GM18507 (cell line): ENCODE data around the gene MT1G.
"Not testable (repeated sequence)": the region's sequence is repeated elsewhere in the genome, so short reads cannot be mapped to it uniquely, and the experiment has no call there.

Experiments
- DNase-seq: peaks from one replicate; pipeline ENCODE4 v3.0.0; 2011; ENCODE audit warnings: low read depth; ENCODE audit not compliant: insufficient read length; ENCODE audit errors: extremely low spot score
- FAIRE-seq: peaks from 2 replicates; lab custom pipeline; 2011; peaks lifted over from hg19 to GRCh38; lab: Jason Lieb, UNC

Gene MT1G

DNA sequence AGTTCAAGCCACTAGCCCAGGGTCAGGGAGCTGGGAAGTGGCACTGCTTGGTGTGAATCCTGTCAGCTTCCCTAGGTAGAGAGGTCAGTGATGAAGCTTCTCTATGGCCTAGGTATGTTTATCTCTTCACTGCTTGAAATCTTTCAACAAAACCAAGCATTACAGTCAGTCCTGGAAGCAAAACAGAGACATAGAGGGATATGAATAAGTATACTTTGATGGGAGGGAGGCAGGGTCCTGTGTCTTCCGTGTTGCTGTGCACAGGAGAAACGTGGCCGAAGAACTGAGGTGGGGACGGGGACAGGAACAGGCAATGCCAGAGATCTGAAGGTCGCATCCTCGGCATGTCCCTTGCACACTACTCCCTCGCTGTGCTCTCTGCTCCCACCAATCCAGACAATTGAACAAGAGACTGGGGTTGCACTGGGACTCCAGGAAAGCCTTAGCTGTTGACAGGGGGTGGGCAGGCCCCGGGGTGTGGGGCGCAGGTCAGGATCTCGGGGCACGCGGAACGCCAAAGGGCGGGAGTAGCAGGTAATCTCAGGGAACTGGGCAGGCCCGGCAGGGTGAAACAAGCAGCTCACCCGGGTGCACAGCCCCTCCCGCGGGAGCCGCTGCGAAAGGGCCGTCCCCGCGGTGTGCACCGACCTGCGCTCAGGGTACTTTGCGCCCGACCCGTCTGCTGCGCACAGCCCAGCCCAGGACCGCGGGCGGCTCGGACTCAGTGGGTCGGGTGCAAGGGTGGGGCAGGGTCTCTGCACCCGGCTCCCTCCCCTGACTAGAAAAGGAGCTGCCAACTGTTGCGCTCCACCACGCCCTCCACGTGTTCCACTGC is 1.4 kb upstream of the MT1G start, which contains the start of gene MT1H:
MT1H (plus strand) TSS at position 810 of the 835 bp plus-strand sequence. CDS start 71 bp downstream, outside the sequence.
- DNase-seq (no peak), FAIRE-seq (no peak)

DNA sequence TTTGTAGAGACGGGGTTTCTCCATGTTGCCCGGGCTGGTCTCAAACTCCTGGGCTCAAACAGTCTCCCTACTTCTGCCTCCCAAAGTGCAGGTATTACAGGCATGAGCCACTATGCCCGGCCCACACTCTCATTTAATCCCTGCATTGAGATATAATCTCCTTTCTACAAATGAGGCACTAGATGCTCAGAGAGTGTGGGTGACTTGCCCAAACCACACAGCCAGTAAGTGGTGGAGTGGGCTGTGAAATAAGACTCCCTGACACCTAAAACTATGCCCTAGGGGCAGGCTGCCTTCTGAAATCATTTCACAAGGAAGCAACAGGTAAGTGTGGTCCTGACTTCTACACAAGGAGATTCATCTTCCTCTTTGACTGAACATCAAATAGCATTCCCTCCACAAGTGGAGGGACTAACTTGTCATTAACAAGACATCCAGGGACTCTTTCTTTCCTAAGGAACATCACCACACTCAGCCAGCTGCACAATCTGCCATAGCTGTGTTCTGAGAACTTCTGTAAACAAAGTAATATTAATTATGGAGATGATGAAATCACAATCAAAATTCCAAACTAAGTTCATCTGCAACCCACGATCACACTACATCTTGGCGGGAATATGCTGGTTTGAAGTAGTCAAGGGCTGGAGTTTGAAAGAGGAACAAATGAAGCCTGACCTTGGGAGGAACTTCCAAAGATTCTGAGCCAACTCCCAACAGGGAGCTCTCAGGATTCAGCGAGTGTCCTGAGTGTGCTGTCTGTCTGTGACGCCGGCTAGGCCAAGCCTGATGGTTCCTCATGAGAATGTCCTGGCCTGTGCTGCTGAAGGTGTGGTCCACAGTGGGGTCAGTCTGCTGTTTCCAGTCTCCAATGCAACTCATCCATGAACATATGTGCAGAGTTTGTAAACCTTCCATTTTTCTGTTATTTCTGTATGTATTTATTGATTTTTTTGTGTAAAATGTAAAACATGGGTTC is 2.3 kb downstream of the MT1G start:
- not testable (repeated sequence) for DNase-seq, FAIRE-seq

DNA sequence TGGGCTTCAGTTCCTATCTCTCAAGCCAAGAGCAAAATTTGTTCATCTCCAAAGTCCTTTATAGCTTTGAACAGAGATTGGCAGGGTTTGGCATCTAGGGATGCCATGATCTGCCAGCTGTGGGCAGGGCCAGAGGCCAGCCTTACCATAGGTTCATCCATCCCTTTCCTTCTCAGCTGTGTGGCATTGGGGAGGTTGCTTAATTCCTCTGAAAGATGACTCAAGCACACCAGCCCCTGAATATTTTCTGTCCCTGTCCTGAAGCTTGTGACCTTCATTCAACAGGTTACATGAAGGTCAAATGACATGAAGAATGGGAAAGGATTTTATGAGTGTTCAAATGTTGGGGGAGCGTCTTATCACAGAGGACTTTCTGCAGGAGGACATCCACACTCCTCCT is 3.4 kb downstream of the MT1G start:
- DNase-seq (no peak), FAIRE-seq (no peak)

- FAIRE-seq: no peak
- no peak for DNase-seq
Measured at GRCh38 chr16:56662357-56663354, 5.2 kb downstream of the MT1G start.

- DNase-seq (no peak), FAIRE-seq (no peak)
Measured at GRCh38 chr16:56658327-56658875, 9.5 kb downstream of the MT1G start.

GRCh38 chr16:56657555-56658326 is 10.1 kb downstream of the MT1G start, which contains the start of gene MT1F:
Gene MT1F, plus strand, starts transcription at chr16:56657959. Its CDS starts 100 bp downstream, at chr16:56658059.
- peak; percentile 22 for DNase-seq
- peak; percentile 60 for FAIRE-seq

GRCh38 chr16:56653218-56653617 is 14.6 kb downstream of the MT1G start:
- DNase-seq: no peak
- no peak for FAIRE-seq

DNA sequence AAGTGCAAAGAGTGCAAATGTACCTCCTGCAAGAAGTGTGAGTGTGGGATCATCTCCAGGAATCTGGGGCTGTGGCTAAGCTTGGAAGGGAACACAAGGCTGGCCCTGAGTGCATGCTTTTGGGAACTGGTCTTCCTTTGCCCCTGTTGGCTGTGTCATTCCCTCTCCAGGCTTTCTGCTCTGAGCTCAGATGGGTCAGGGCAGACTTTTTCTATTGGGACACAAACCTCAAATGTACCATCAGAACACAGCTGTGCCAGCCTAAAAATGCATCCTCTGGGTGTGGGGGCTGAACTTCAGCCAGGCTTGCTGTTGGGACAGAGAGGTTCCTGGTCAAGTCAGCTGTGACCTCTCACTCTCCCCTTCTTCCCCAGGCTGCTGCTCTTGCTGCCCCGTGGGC is 15.3 kb downstream of the MT1G start:
- no peak for DNase-seq
- FAIRE-seq: no peak

DNA sequence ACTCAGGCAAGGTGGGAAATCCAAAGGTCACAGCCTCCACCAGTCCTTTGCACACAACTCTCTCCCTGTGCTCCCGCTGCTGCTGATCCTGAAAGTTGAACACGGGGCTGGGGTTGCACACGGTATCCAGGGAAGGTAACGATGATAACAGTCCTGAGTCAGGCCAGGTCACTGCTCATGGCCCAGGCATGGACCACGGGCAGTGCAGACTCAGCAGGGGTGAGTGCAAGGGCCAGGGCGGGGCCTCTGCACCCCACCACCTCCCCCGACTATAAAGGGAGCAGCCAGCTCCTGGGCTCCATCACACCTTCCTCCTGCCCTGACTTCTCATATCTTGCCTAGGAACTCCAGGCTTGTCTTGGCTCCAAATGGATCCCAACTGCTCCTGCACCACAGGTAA is 16.3 kb downstream of the MT1G start, which contains the start of gene MT1B:
MT1B (plus strand) TSS at position 301 of the 400 bp plus-strand sequence; CDS start at position 369, 68 bp downstream.
- DNase-seq (no peak), FAIRE-seq (no peak)

DNA sequence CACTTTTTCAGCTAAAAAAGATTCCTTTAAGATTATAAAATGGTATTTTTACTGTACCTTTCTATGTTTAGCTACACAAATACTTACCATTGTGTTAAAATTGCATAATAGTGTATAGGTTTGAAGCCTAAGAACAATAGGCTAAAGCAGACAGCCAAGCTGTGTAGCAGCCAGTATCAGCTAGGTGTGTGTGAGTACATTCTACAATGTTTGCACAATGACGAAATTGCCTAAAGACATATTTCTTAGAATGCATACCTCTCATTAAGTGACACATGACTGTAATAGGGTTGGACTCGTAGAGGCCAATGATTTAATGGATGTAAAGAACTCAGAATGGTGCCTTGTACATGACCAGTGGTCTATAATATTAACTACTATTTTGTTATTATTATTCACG is 18.0 kb downstream of the MT1G start:
- FAIRE-seq (no peak), DNase-seq (no peak)

GRCh38 chr16:56649271-56649670 is 18.6 kb downstream of the MT1G start:
- FAIRE-seq: no peak
- DNase-seq: no peak

DNA sequence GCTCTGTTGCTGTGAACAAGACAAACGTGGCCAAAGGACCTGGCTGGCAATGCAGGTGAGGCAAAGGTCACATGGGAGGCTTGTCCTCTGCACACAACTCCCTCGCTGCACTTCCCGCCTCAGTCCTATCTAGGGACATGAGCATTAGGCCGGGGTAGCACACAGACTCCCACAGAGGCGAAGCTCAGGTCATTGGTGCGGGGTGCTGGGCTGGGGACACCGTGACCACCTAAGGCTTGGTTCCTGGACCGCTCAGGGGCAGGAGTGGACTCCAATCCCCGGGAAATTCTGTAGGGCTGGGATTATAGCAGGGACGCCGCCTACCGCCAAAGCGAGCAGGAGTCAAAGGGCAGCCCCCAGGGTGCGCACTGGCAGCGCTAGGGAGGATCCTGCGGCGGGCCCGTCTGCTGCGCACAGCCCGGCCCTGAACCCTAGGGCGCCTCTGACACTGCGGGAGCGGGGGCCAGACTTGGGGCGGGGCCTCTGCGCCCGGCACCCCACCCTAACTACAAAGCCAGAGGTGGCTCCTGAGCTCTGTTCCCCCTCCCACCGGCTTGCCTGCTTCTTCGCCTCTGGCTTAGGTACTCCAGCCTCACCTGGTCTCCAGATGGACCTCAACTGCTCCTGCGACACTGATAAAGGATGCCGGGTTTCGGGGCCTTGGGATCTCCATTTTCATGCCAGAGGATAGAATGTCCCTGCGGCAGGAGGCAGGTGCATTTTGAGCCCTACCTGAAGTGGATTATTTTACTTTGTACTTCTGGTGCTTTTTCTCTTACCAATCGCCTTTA is 20.0 kb downstream of the MT1G start:
- no peak for DNase-seq
- FAIRE-seq: no peak

- FAIRE-seq: no peak
Measured at GRCh38 chr16:56645838-56646237, 22.0 kb downstream of the MT1G start.

DNA sequence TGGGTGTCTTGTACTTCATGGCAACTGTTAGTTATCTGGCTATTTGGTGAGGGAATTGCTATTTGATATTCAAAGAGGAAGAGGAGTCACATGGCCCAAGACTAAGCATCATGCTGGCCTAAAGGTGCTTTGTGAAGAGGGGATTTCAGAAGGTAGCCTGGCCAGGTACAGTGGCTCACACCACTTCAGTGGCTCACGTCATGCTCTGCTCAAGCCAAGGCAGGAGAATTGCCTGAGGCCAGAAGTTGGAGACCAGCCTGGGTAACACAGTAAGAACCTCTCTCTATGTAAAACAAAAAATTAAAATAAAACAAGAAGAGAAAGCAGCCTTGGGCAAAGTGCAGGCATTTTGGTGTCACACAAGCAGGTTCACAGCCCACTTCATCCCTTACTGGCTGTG is 22.6 kb downstream of the MT1G start:
- FAIRE-seq (no peak), DNase-seq (no peak)

More at GRCh38 chr16:56645838-56646237, 22.0 kb downstream of the MT1G start:
- DNase-seq: no peak

DNA sequence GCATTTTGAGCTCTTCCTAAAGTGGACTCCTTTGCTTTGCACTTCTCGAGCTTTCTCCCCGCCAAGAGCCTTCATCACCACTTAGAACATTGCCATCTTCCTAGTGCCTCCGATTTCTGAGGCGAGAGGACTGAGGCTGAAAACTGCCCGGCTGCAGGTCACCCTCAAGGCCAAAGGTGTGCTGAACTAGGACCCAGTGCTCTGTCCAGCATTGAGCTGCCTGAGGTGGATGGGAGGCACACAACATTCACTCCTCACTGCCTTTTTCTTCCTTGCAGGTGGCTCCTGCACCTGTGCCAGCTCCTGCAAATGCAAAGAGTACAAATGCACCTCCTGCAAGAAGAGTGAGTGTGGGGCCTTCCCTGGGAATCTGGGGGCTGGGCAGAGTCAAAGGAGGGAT is 24.0 kb downstream of the MT1G start:
- no peak for FAIRE-seq
- no peak for DNase-seq

DNA sequence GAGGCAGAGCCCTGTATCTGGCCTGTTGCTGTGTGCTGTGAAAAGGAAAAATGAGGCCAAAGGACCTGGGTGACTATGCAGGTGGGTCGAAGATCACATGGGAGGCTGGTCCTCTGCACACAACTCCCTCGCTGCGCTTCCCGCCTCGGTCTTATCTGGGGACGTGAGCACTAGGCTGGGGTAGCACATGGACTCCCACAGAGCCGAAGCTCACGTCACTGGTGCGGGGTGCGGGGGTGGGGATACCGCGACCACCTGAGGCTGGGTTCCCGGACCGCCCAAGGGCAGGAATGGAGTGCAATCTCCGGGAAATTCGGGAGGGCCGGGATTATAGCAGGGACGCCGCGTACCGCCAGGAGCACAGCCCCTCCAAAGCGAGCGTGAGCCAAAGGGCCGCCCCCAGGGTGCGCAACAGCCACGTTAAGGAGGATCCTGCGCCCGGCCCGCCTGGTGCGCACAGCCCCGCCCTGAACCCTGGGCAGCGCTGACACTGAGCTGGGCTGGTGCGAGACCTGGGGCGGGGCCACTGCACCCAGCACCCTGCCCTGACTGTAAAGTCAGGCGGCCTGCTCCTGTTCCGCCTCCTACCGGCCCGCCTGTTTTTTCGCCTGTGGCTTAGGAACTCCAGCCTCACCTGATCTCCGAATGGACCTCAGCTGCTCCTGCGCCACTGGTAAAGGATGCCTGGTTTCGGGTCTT is 24.6 kb downstream of the MT1G start:
- FAIRE-seq: no peak
- DNase-seq: no peak

- no peak for DNase-seq
- no peak for FAIRE-seq
Measured at GRCh38 chr16:56641166-56641565, 26.7 kb downstream of the MT1G start.
